IPS DF 6.9 (cell line): ENCODE measurements around the gene OGDH.
A peak's percentile ranks its signal among the peaks of the same experiment; 100 is the strongest.

Experiments used
- DNase-seq: peaks from one replicate; pipeline ENCODE4 v3.0.0-alpha.2; 2013; ENCODE audit warnings: low read depth, low spot score
- H3K27ac ChIP-seq: one replicate; pipeline ENCODE4 v1.5.1; 2013; ENCODE audit warnings: low read length, control low read depth
- H3K27me3 ChIP-seq: 2 replicates; pipeline ENCODE4 v1.6.1; 2013; ENCODE audit warnings: mild to moderate bottlenecking, low read length; ENCODE audit not compliant: control insufficient read depth, insufficient read depth
- H3K36me3 ChIP-seq: 2 replicates; pipeline ENCODE4 v1.6.1; 2013; ENCODE audit warnings: low read length; ENCODE audit not compliant: control insufficient read depth, insufficient read depth
- H3K4me1 ChIP-seq: 2 replicates; pipeline ENCODE4 v1.6.1; 2013; ENCODE audit warnings: low read length; ENCODE audit not compliant: control insufficient read depth, insufficient read depth
- H3K4me3 ChIP-seq: 2 replicates; pipeline ENCODE4 v1.5.1; 2013; ENCODE audit warnings: mild to moderate bottlenecking, low read length
- H3K9me3 ChIP-seq: 2 replicates; pipeline ENCODE4 v1.6.1; 2013; ENCODE audit warnings: low read length, inconsistent platforms; ENCODE audit not compliant: control insufficient read depth, insufficient read depth
- WGBS: extraction: QIAGEN DNeasy Blood & Tissue Kit; methylation state at CpG from one replicate; pipeline ENCODE4 v1.1.7; 2013; ENCODE audit warnings: mixed read lengths, missing lambda C conversion rate; ENCODE audit not compliant: insufficient read length, insufficient coverage; 5-methylcytosine and 5-hydroxymethylcytosine counted together

Gene OGDH

GRCh38 chr7:44565795-44566559 lies 40.5 kb upstream of the OGDH start:
- Histone ChIP-seq H3K36me3 (peaks cover 51% of the 10 kb centered on the region), H3K9me3 (no peaks in the 10 kb centered on the region), H3K4me3 (no peak overlapping the region), H3K27me3 (no peaks in the 10 kb centered on the region), H3K27ac (no peak overlapping the region), H3K4me1 (no peaks in the 10 kb centered on the region; the same call in 1 of the 2 replicates)
- WGBS: no CpG with 5 or more reads among the region's 16 CpGs
- DNase-seq: no peak

GRCh38 chr7:44566680-44567079 lies 39.7 kb upstream of the OGDH start:
- DNase-seq: no peak
- no peaks in the 10 kb centered on the region for H3K9me3 ChIP-seq
- H3K27ac ChIP-seq: no peak overlapping the region
- WGBS: no CpG with 5 or more reads among the region's 5 CpGs
- no peaks in the 10 kb centered on the region for H3K27me3 ChIP-seq
- no peaks in the 10 kb centered on the region; the same call in 1 of the 2 replicates for H3K4me1 ChIP-seq
- no peak overlapping the region for H3K4me3 ChIP-seq
- peaks cover 57% of the 10 kb centered on the region for H3K36me3 ChIP-seq

GRCh38 chr7:44567884-44568283 lies 38.5 kb upstream of the OGDH start:
- WGBS: no CpG with 5 or more reads among the region's 6 CpGs
- no peak overlapping the region for H3K27ac ChIP-seq
- DNase-seq: no peak
- H3K9me3 ChIP-seq: no peaks in the 10 kb centered on the region
- peaks cover 64% of the 10 kb centered on the region for H3K36me3 ChIP-seq
- H3K4me3 ChIP-seq: no peak overlapping the region
- no peaks in the 10 kb centered on the region for H3K27me3 ChIP-seq
- no peaks in the 10 kb centered on the region for H3K4me1 ChIP-seq

GRCh38 chr7:44568771-44569560 lies 37.5 kb upstream of the OGDH start:
- H3K27me3 ChIP-seq: no peaks in the 10 kb centered on the region
- DNase-seq: no peak
- H3K9me3 ChIP-seq: no peaks in the 10 kb centered on the region
- WGBS: no CpG with 5 or more reads among the region's 17 CpGs
- no peaks in the 10 kb centered on the region for H3K4me1 ChIP-seq
- no peak overlapping the region for H3K4me3 ChIP-seq
- H3K36me3 ChIP-seq: peaks cover 64% of the 10 kb centered on the region
- no peak overlapping the region for H3K27ac ChIP-seq

GRCh38 chr7:44569959-44570358 lies 36.5 kb upstream of the OGDH start:
- Histone ChIP-seq H3K4me1 (no peaks in the 10 kb centered on the region; the same call in 1 of the 2 replicates), H3K9me3 (no peaks in the 10 kb centered on the region), H3K27me3 (no peaks in the 10 kb centered on the region), H3K4me3 (no peak overlapping the region), H3K27ac (no peak overlapping the region), H3K36me3 (peaks cover 57% of the 10 kb centered on the region)
- WGBS: no CpG with 5 or more reads among the region's 9 CpGs
- DNase-seq: no peak

GRCh38 chr7:44572771-44573170 lies 33.7 kb upstream of the OGDH start:
- Histone ChIP-seq H3K4me1 (no peaks in the 10 kb centered on the region; the same call in none of the 2 replicates), H3K4me3 (peak overlapping the region; percentile 71; the same call in 1 of the 2 replicates), H3K27me3 (no peaks in the 10 kb centered on the region), H3K27ac (no peak overlapping the region), H3K9me3 (no peaks in the 10 kb centered on the region), H3K36me3 (peaks cover 44% of the 10 kb centered on the region)
- DNase-seq: no peak
- WGBS: no CpG with 5 or more reads among the region's 5 CpGs

- WGBS: no CpG with 5 or more reads among the region's 74 CpGs
- Histone ChIP-seq H3K4me3 (peak within 1 kb of the TSS; percentile 71), H3K9me3 (no peaks in the 10 kb centered on the region), H3K4me1 (no peaks in the 10 kb centered on the region; the same call in none of the 2 replicates), H3K27ac (no peak within 1 kb of the TSS), H3K27me3 (no peaks in the 10 kb centered on the region), H3K36me3 (peaks cover 35% of the 10 kb centered on the region)
- DNase-seq: peak; percentile 92
These were observed 32.8 kb upstream of the OGDH start, which contains the start of gene DDX56 for GRCh38 chr7:44573464-44574286. Gene DDX56 (minus strand): TSS chr7:44573908. CDS start chr7:44573895, 13 bp downstream.

GRCh38 chr7:44574287-44574872 lies 32.0 kb upstream of the OGDH start:
- H3K27ac ChIP-seq: no peak overlapping the region
- H3K36me3 ChIP-seq: peaks cover 30% of the 10 kb centered on the region
- no CpG with 5 or more reads among the region's 18 CpGs for WGBS
- H3K4me1 ChIP-seq: no peaks in the 10 kb centered on the region; the same call in none of the 2 replicates
- no peak for DNase-seq
- H3K4me3 ChIP-seq: peak overlapping the region; percentile 71; the same call in 1 of the 2 replicates
- H3K27me3 ChIP-seq: no peaks in the 10 kb centered on the region
- no peaks in the 10 kb centered on the region for H3K9me3 ChIP-seq

GRCh38 chr7:44575054-44575453 lies 31.4 kb upstream of the OGDH start:
- DNase-seq: no peak
- Histone ChIP-seq H3K27ac (no peak overlapping the region), H3K27me3 (no peaks in the 10 kb centered on the region), H3K4me1 (no peaks in the 10 kb centered on the region; the same call in none of the 2 replicates), H3K36me3 (peaks cover 26% of the 10 kb centered on the region), H3K9me3 (no peaks in the 10 kb centered on the region), H3K4me3 (no peak overlapping the region)

GRCh38 chr7:44576228-44576627 lies 30.2 kb upstream of the OGDH start:
- no peak for DNase-seq
- no CpG with 5 or more reads among the region's 2 CpGs for WGBS
- peaks cover 19% of the 10 kb centered on the region for H3K36me3 ChIP-seq

More at GRCh38 chr7:44576228-44576627, 30.2 kb upstream of the OGDH start:
- Histone ChIP-seq H3K27ac (no peak overlapping the region), H3K27me3 (no peaks in the 10 kb centered on the region), H3K4me3 (no peak overlapping the region), H3K9me3 (no peaks in the 10 kb centered on the region), H3K4me1 (peaks cover 2% of the 10 kb centered on the region)
